Astrocyte (in vitro differentiated cells and primary cell): ENCODE measurements around the gene FAM53B. TPM values are rescaled to one million over a fixed set of nuclear protein-coding genes. Genes with fewer than 3 reads are reported as not detected.

Experiments used
- DNase-seq: peaks from one replicate; pipeline ENCODE4 v3.0.0-alpha.2; 2010; ENCODE audit warnings: low read depth
- FAIRE-seq: peaks from 2 replicates; lab custom pipeline; 2011; peaks lifted over from hg19 to GRCh38; lab: Jason Lieb, UNC
- H2AFZ ChIP-seq: 2 replicates; pipeline ENCODE4 v1.6.0; 2012; ENCODE audit warnings: low read depth, low read length, inconsistent platforms
- H3K27ac ChIP-seq: 2 replicates; pipeline ENCODE4 v1.5.1; 2011; ENCODE audit warnings: low read depth, low read length, inconsistent platforms
- H3K27me3 ChIP-seq: 2 replicates; pipeline ENCODE4 v1.6.0; 2011; ENCODE audit warnings: low read length, inconsistent platforms; ENCODE audit not compliant: insufficient read depth
- H3K36me3 ChIP-seq: 2 replicates; pipeline ENCODE4 v1.5.1; 2011; ENCODE audit warnings: low read length, inconsistent platforms; ENCODE audit not compliant: insufficient read depth
- H3K4me1 ChIP-seq: 2 replicates; pipeline ENCODE4 v1.5.1; 2011; ENCODE audit warnings: low read length, inconsistent platforms; ENCODE audit not compliant: insufficient read depth
- H3K4me2 ChIP-seq: 2 replicates; pipeline ENCODE4 v1.6.0; 2012; ENCODE audit warnings: low read length, inconsistent platforms
- H3K4me3 ChIP-seq: 2 replicates; pipeline ENCODE4 v1.5.1; 2011; ENCODE audit warnings: low read depth, mild to moderate bottlenecking, low read length, inconsistent platforms; ENCODE audit not compliant: insufficient read depth
- H3K79me2 ChIP-seq: 2 replicates; pipeline ENCODE4 v1.6.0; 2012; ENCODE audit warnings: mild to moderate bottlenecking, low read length, inconsistent platforms; ENCODE audit not compliant: insufficient read depth
- H3K9ac ChIP-seq: 2 replicates; pipeline ENCODE4 v1.6.0; 2012; ENCODE audit warnings: mild to moderate bottlenecking, low read length, inconsistent platforms
- H3K9me3 ChIP-seq: 2 replicates; pipeline ENCODE4 v1.5.1; 2012; ENCODE audit warnings: low read depth, mild to moderate bottlenecking, low read length, inconsistent platforms; ENCODE audit not compliant: insufficient read depth
- H4K20me1 ChIP-seq: 2 replicates; pipeline ENCODE4 v1.6.0; 2012; ENCODE audit warnings: low read length, inconsistent platforms; ENCODE audit not compliant: insufficient read depth
- H3K27ac Mint-ChIP-seq: one replicate; pipeline ENCODE4 v1.8.0; 2021; ENCODE audit warnings: mild to moderate bottlenecking, mixed read lengths; ENCODE audit not compliant: unreplicated experiment
- H3K27me3 Mint-ChIP-seq: one replicate; pipeline ENCODE4 v1.8.0; 2021; ENCODE audit warnings: low read depth, mixed read lengths; ENCODE audit not compliant: unreplicated experiment
- H3K36me3 Mint-ChIP-seq: one replicate; pipeline ENCODE4 v1.8.0; 2021; ENCODE audit warnings: low read depth, mixed read lengths; ENCODE audit not compliant: unreplicated experiment
- H3K4me1 Mint-ChIP-seq: one replicate; pipeline ENCODE4 v1.8.0; 2021; ENCODE audit warnings: low read depth, mixed read lengths; ENCODE audit not compliant: unreplicated experiment
- H3K4me3 Mint-ChIP-seq: one replicate; pipeline ENCODE4 v1.8.0; 2021; ENCODE audit warnings: mild to moderate bottlenecking, moderate library complexity, mixed read lengths; ENCODE audit not compliant: unreplicated experiment
- H3K9me3 Mint-ChIP-seq: one replicate; pipeline ENCODE4 v1.8.0; 2021; ENCODE audit warnings: mild to moderate bottlenecking, mixed read lengths; ENCODE audit not compliant: unreplicated experiment
- EZH2 ChIP-seq: IDR thresholded peaks from 2 replicates; pipeline ENCODE4 v1.6.1; 2012; ENCODE audit warnings: mild to moderate bottlenecking, low read length, inconsistent platforms; ENCODE audit not compliant: insufficient read depth
- total RNA-seq: library from RNA; stranded (reverse); gene quantifications from 2 replicates; pipeline ENCODE4 v1.2.1, GENCODE V29; 2021
- TF ChIP-seq, protein P1 (sequence below): IDR thresholded peaks from 2 replicates; pipeline ENCODE4 v1.5.1; 2011; ENCODE audit warnings: low read depth, mild to moderate bottlenecking, inconsistent platforms, low read length, moderate library complexity; ENCODE audit not compliant: insufficient read depth

The FAM53B gene
- total RNA-seq, 1 donor from 2014 or later, result 12.9 TPM

DNA sequence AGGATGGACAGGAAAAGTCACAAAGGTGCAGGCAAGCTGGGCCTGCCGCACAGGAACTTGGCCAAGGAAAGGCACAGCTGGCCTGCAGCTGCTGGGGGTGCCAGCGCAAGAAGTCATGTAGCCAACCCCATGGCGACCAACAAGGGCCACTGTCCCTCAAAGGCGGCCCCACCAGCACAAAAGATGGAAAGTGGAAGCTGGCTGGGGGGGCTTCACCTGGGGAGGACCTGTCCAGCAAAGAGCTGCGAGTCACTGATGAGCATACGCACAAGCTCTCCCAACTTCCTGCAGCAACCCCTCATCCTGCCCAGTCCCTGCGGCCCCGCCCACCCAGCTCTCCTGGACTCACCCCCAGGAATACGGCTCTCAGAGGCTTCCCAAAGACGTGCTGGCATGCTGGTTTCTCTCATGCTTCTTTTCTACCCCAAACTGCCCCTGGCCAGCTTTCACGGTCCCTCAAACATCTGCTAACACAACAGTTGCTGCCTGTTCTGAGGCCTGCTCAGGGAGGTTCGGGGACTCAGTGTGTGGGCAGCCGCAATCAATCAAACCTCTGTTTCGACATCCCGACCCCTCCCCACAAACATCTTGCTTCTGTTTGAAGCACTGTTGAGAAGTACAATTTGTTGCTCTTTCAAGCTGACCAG, 67.6 kb downstream of the FAM53B start:
- Mint-ChIP-seq H3K27ac (peak overlapping the region; percentile 20), H3K9me3 (no peaks in the 10 kb centered on the region), H3K27me3 (no peaks in the 10 kb centered on the region), H3K4me3 (no peak overlapping the region), H3K4me1 (peaks cover 8% of the 10 kb centered on the region), H3K36me3 (peaks cover 22% of the 10 kb centered on the region)
- Histone ChIP-seq H3K4me3 (no peak overlapping the region), H3K9ac (no peak overlapping the region), H4K20me1 (peaks cover 88% of the 10 kb centered on the region), H3K27ac (no peak overlapping the region), H3K4me1 (no peaks in the 10 kb centered on the region), H3K27me3 (no peaks in the 10 kb centered on the region), H2AFZ (no peak overlapping the region), H3K4me2 (no peak overlapping the region), H3K9me3 (no peaks in the 10 kb centered on the region), H3K36me3 (peaks cover 5% of the 10 kb centered on the region), H3K79me2 (peaks cover 8% of the 10 kb centered on the region)
- no peak for FAIRE-seq
- TF ChIP-seq EZH2, result no peak
- TF ChIP-seq, protein P1, sequence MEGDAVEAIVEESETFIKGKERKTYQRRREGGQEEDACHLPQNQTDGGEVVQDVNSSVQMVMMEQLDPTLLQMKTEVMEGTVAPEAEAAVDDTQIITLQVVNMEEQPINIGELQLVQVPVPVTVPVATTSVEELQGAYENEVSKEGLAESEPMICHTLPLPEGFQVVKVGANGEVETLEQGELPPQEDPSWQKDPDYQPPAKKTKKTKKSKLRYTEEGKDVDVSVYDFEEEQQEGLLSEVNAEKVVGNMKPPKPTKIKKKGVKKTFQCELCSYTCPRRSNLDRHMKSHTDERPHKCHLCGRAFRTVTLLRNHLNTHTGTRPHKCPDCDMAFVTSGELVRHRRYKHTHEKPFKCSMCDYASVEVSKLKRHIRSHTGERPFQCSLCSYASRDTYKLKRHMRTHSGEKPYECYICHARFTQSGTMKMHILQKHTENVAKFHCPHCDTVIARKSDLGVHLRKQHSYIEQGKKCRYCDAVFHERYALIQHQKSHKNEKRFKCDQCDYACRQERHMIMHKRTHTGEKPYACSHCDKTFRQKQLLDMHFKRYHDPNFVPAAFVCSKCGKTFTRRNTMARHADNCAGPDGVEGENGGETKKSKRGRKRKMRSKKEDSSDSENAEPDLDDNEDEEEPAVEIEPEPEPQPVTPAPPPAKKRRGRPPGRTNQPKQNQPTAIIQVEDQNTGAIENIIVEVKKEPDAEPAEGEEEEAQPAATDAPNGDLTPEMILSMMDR, result no peak
- no peak for DNase-seq

DNA sequence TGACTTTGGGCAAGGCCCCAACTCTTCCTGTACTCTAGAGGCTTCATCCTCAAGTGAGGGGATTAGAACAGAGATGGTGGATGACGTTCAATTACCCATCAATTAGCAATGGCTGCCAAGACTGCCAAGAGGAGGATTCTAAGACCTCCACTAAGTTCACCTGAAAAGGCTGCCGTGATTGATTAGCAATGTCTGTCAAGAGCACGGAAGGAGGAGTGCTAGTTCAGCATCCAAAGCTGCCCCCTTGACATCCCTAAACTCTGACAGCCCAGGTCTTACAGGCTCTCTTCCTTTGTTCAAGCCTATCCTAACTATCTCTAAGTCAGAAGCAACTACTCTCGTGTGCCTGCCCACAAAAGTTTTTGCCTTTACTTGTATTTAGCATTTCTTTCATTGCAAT, 68.4 kb downstream of the FAM53B start:
- Histone ChIP-seq H3K4me3 (no peak overlapping the region), H4K20me1 (peaks cover 91% of the 10 kb centered on the region), H2AFZ (no peak overlapping the region), H3K9ac (no peak overlapping the region), H3K4me1 (no peaks in the 10 kb centered on the region), H3K4me2 (no peak overlapping the region), H3K27ac (no peak overlapping the region), H3K9me3 (no peaks in the 10 kb centered on the region), H3K36me3 (peaks cover under 1% of the 10 kb centered on the region), H3K79me2 (peaks cover 8% of the 10 kb centered on the region), H3K27me3 (no peaks in the 10 kb centered on the region)
- H3K27ac Mint-ChIP-seq, result no peak overlapping the region
- TF ChIP-seq EZH2, result no peak
- TF ChIP-seq, protein P1, result no peak
- no peak overlapping the region for H3K4me3 Mint-ChIP-seq
- peaks cover 11% of the 10 kb centered on the region for H3K4me1 Mint-ChIP-seq
- H3K36me3 Mint-ChIP-seq, result peaks cover 20% of the 10 kb centered on the region
- DNase-seq (no peak), FAIRE-seq (no peak)
- no peaks in the 10 kb centered on the region for H3K27me3 Mint-ChIP-seq
- no peaks in the 10 kb centered on the region for H3K9me3 Mint-ChIP-seq

DNA sequence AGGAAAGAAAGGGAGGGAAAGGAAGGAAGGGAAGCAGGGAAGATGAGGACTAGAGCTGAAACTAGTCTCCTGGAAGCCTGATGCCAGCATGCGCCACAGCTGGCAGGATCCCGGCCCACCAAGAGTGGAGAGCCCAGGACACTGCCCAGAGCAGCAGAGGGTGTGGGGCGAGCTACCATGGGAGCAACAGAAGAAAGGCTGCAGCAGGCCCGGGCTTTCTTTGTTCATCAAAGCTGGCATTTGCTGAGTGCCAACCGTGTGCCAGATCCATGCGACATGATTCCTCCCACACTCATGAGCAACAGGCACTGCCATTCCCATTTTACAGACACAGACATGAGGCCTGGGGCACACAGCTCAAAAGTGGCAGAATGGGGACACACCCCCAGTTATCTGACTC, 68.9 kb downstream of the FAM53B start:
- no peak overlapping the region for H2AFZ ChIP-seq
- H3K9ac ChIP-seq, result no peak overlapping the region
- H3K4me1 ChIP-seq, result no peaks in the 10 kb centered on the region
- peak overlapping the region; percentile 20 for H3K27ac Mint-ChIP-seq
- H3K4me3 Mint-ChIP-seq, result no peak overlapping the region
- H4K20me1 ChIP-seq, result peaks cover 91% of the 10 kb centered on the region
- no peaks in the 10 kb centered on the region for H3K9me3 ChIP-seq
- H3K9me3 Mint-ChIP-seq, result no peaks in the 10 kb centered on the region
- TF ChIP-seq, protein P1, result no peak
- H3K79me2 ChIP-seq, result peaks cover 8% of the 10 kb centered on the region
- DNase-seq, result no peak
- H3K4me1 Mint-ChIP-seq, result peaks cover 11% of the 10 kb centered on the region
- no peak for FAIRE-seq
- H3K27me3 Mint-ChIP-seq, result no peaks in the 10 kb centered on the region
- peaks cover 16% of the 10 kb centered on the region for H3K36me3 Mint-ChIP-seq
- no peak overlapping the region for H3K4me3 ChIP-seq
- no peak overlapping the region for H3K27ac ChIP-seq
- H3K36me3 ChIP-seq, result no peaks in the 10 kb centered on the region
- H3K27me3 ChIP-seq, result no peaks in the 10 kb centered on the region
- no peak overlapping the region for H3K4me2 ChIP-seq
